Measurements from ENCODE around the gene RNLS.

The RNLS gene

GRCh38 chr10:88477343-88478085 lies 105.6 kb downstream of the RNLS start:
- no peak for DNase-seq (ENCODE audit: low read depth)

GRCh38 chr10:88474884-88475844 lies 108.0 kb downstream of the RNLS start:
- DNase-seq (ENCODE audit: low read depth) = no peak

- DNase-seq (ENCODE audit: low read depth) = no peak
Observed at GRCh38 chr10:88473989-88474883, 108.9 kb downstream of the RNLS start.

DNA sequence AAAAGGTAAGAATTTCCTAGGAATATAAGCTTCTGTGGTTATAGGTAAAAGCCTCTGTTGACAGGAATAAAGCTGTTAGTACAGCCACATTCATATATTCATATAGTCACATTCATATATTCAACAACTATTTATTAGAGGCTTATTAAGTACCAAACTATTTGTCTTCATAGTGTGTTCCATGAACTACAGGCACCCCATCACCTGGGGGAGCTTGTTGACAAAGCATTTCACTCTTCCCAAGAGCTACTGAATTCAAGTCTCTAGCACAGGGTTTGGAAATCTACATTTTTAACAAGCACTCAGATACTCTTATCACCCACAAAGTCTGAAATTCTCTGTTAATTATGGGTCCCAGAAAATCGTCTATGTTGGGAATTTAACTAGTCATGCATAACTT lies 110.6 kb downstream of the RNLS start:
- no peak for DNase-seq (ENCODE audit: low read depth)

DNA sequence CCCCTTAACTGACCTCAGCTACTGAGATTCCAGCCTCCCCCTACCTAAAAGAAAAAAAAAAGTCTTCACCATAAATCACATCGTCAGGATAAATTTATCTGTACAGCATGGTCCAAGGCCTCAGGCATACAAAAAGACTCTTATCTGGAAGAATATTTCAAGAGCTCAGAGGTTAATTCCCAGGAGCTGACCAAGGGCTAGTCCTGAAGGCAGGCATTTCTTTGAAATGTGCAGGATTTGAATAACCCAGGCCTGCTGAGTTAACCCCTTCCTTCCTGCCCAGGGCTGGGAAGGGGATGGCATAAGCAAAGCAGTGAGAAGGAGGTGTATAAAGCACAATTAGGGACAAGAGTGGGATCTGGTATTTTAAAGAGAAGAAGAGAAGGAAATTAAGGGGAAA lies 111.2 kb downstream of the RNLS start:
- no peak for DNase-seq (ENCODE audit: low read depth)

DNA sequence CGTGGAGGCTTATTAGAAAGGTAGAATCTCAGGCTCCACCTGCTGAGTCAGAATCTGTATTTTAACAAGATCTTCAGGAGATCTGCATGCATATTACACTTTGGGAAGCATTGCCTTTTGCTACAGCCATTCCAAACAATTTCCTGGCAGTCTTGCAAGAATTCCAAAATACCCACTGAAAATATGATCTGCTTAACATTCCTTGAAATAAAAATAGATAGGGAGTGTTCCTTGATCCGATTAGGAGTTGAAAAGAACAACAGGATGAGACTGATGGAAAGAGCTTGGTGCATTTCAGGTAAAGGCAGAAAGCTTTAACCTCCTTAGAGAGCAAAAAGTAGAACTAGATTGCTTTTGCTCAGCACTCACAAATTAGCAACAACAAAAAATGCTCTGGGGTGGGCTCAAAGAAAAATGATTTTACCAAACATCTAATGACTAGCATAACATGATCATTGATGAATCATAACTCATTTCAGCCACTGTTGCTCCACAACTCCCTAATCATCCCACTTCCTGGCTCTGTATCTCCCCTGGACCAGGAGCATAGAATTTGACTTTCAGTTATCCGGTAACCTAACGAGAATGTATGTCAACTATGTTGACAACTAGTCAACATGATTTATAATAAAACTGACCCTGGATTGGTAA lies 115.2 kb downstream of the RNLS start:
- DNase-seq (ENCODE audit: low read depth) = no peak

DNA sequence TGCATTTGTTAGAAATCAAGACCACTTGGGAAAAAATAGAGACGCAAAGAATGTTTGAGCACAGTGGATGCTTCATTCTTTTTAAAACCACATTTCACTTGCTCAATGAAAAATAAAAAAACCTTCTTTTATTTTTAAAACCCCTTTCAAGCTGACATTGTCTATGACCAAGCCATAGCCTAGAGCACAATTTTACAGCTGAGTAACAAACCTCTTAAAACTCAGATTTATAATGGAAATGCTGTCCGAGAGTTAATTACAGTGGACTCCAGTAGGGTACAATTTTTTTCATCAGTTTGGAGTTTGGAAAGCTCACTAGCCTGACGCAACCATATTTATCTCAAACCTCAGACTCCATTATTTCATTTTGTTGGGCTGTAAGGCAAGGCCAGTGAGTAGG lies 116.3 kb downstream of the RNLS start:
- no peak for DNase-seq (ENCODE audit: low read depth)

GRCh38 chr10:88465765-88466164 lies 117.4 kb downstream of the RNLS start:
- DNase-seq (ENCODE audit: low read depth) = no peak

DNA sequence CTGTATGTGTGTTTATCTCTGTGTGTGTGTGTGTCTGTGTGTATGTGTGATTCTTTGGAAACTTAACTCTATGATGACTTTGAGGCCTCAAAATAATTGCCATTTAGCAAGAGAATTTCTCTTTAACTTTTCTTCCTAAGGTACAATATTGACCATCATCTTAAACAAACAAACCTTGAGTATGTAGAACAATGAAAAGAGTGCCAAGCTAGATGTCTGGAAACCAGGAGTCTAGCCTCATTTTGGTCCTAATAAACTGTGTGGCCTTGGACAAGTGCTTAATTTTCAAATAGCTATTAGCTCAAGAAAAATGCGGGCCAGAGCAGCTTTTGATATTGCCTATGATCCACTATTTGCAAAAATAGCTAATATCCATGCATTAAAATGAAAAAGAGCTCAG lies 119.3 kb downstream of the RNLS start:
- no peak for DNase-seq (ENCODE audit: low read depth)

GRCh38 chr10:88461426-88461825 lies 121.7 kb downstream of the RNLS start:
- no peak for DNase-seq (ENCODE audit: low read depth)

- no peak for DNase-seq (ENCODE audit: low read depth)
Observed at GRCh38 chr10:88459530-88459929, 123.6 kb downstream of the RNLS start.

DNA sequence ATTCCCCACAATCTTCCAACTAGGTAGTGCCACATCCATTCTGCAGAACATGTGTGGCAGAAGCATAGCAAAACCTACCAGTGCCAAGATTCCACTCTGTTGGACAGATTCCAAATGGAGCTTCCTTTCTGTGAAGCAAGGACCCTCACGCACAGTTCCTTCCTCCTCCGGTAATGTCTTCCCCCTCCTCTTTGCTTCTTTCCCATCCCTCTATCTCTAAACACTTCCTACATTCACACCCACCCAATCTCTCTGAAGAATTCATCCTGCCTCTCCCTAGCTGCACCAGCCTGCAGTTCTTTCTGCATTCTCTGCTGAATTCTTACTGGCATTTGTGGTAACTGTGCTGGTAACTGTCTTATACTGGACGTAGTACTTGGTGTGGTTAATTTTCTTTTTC lies 124.9 kb downstream of the RNLS start:
- no peak for DNase-seq (ENCODE audit: low read depth)

DNA sequence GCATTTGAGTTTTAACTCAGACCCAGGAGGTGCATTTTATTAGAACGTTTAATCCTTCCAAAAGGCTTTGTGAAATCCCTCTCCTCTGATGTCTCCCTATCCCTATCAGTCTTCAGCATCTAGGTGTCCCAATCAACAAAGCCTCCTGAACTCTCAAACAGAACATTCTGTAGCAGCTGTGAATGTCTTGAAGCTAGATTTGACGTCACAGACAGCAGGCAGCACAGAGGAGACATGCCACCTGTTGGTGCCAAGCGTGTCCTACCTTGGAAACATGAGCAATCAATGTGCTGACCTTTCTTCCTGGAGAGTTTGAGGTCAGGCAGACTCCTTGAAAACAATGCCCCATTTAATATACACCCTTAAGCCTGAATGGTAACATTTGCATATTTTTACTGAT lies 125.5 kb downstream of the RNLS start:
- no peak for DNase-seq (ENCODE audit: low read depth)

DNA sequence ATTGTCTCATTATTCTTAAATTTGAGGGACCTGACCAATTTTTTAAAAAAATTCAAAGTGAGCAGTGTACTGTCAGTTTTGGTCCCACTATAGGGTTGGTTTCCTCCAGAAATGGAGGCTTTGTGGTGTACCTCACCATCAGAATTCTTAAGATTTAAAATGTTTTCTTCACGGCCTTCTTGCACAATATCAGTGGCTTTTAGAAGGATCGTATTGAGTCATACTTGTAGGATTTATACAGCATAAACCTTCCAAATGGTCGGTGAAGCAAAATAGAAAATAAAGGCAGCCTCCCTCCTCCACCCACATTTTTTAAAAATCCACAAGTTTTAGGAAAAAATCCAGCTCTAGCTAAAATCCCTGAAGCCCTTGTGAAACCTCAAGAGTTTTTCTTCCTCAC lies 126.4 kb downstream of the RNLS start:
- no peak for DNase-seq (ENCODE audit: low read depth)

DNA sequence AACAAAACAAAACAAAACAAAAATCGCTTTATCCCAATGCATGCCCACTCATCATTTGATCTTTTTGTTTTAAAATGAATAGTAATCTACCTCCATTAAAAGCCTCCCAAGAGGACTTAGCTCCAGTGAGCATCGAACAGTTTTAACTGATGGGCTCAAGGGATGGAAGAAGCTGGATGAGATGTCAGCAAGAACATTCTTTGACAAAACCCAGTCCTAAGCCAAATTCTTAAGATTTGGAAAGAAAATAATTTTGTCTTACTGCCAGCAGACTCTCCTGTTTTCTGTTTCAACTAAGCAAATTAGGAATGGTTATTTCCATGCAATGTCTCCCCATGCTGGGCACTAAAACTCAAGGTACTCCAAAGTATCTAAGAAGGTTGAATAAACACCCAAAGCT lies 127.3 kb downstream of the RNLS start:
- DNase-seq (ENCODE audit: low read depth) = no peak

DNA sequence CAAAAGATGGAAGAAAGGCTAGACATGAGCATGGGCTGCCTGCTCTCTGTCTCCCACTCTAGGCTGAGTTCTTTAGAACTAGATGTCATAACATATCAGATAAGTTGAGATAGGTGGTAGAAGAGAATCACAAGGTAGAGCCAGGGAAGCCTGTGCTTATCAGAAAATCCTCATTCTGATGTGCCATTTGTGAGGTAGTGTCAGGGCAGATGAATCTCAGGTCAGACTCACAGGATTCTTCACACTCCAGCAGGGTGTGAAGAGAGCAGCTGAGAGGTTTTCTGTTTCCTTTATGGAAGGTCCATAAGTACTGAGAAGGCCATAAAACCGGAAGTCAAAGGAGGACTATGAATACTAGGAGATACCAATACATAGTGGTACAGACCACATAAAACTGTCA lies 132.9 kb downstream of the RNLS start:
- no peak for DNase-seq (ENCODE audit: low read depth)

DNA sequence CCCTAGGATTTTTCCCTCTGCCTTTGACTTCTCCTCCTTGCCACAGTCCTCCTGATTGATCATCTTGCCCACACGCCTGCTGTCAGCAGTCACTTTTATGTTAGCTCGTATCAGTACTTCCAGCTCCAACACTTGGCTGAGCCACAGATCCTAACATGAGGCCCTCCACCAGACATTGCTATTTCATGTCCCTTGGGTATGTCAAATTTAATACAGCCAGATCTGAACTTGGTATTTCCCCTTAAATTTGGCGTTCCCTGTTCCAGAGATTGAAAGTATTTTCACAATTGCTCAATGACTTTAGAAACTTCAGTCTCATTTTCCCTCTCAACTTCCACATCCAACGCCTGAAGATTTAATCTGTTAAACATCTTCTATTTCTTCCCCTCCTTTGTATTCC lies 140.4 kb downstream of the RNLS start:
- DNase-seq (ENCODE audit: low read depth) = no peak

DNA sequence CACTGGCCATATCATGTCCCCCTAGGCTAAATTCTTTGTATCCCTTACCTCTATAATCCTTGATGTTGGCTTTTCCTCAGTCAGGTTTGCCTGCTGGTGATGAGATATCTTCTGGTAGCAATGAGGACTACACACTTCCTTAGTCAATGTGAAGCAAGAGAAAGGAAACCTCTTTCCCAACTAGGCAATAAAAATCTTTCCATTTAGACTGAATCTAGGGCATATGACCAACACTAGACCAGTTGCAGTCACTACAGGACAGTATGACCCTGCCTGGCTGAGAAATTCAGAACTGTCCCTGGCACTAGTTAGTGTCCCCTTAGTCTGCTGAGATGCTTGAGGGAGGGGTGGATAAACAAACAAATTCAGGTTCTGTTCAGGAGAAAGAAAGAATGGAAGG lies 142.6 kb downstream of the RNLS start:
- DNase-seq (ENCODE audit: low read depth) = no peak

DNA sequence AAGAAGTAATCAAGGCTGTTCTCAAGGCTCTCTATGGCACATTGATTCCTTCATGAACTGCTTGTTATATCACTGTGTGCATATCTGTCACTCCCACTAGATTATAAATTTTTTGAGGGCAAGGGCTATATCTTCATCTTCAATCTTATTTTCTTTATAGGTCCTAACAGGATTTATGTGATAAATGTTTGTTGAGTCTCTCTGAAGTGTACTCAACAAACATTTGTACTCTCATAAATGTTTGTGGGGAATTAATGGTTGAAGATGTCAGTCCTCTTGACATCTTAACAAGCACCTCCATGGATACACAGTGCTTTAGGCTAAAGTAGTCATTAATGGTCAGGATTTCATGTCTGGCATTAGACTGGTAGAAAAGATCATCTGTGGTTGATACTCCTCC lies 143.2 kb downstream of the RNLS start:
- DNase-seq (ENCODE audit: low read depth) = no peak

DNA sequence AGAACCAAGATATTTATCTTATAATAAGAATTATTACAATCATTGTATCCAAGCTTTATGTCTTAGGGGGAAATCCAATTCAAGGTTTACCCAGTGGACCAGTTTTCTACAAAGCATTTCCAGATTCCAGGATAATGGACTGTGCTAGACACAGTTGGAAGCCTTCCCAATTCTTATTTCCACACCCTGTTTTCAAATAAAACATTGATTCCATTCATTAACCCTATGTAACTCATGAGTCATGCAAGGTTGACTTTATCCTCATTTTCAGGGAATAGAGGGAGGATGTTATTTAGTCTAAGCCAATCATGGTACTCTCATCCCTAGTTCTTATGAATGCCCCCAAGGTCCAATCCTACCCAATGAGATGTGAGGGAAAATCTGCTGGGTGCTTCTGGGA lies 145.7 kb downstream of the RNLS start:
- DNase-seq (ENCODE audit: low read depth) = no peak

DNA sequence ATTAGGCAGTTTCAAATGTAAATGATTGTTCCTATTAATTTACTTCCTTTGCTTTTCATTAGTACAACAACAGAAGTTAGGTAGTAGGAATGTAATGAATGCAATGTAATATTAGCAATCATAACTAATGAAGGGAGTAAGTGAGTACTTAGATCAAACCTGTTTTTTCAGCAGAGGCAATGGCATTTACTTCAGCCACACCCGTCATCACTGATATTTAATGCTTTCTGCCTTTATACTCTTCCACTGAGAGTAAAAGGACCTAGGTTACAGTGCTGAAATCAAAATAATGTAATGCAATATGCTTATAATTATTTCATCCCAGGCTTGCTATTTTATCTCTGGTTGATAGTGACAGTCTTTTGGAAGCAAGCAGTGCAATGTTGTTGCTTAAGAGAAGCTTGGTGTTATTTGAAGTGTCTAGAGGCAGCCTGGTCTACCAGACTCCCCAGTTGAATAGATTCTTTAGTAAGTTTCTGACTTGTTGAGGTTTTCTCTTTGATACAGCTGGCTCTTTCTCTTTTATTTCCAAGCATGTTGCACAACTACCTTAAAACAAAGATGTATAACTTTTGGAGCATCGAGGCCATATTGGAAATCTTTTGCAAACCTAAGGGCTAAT lies 149.4 kb downstream of the RNLS start:
- DNase-seq (ENCODE audit: low read depth) = no peak

All from T-helper 22 cell (primary cell).